C4-2B (cell line): ENCODE data around the gene CIC.

ENCODE experiments used
- ZFX ChIP-seq: fragments of 450-650 bp; IDR thresholded peaks from 2 replicates; pipeline ENCODE4 v1.6.1; 2017
- TF ChIP-seq, protein P1 (sequence below): fragments of 450-650 bp; conservative IDR thresholded peaks from 2 replicates; pipeline ENCODE4 v1.5.1; 2017; ENCODE audit warnings: mild to moderate bottlenecking

DNA sequence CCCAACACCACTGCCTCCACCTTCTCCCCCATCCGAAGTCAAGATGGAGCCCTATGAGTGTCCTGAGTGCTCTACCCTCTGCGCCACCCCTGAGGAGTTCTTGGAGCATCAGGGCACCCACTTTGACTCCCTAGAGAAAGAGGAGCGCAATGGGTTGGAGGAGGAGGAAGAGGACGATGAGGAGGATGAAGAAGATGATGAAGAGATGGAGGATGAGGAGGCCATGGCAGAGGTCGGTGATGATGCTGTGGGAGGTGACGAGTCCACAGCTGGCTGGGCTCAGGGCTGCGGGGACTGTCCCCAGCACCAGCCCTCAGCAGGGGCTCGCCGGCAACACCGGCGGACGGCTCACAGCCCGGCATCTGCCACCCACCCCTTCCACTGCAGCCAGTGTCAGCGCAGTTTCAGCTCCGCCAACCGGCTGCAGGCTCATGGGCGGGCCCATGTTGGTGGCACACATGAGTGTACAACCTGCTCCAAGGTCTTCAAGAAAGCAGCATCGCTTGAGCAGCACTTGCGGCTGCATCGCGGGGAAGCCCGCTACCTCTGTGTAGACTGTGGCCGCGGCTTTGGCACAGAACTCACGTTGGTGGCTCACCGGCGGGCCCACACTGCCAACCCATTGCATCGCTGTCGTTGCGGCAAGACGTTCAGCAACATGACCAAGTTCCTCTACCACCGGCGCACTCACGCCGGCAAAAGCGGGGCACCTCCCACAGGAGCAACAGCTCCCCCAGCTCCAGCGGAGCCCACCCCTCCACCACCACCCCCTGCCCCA is 43.9 kb upstream of the CIC start:
- TF ChIP-seq, protein P1, sequence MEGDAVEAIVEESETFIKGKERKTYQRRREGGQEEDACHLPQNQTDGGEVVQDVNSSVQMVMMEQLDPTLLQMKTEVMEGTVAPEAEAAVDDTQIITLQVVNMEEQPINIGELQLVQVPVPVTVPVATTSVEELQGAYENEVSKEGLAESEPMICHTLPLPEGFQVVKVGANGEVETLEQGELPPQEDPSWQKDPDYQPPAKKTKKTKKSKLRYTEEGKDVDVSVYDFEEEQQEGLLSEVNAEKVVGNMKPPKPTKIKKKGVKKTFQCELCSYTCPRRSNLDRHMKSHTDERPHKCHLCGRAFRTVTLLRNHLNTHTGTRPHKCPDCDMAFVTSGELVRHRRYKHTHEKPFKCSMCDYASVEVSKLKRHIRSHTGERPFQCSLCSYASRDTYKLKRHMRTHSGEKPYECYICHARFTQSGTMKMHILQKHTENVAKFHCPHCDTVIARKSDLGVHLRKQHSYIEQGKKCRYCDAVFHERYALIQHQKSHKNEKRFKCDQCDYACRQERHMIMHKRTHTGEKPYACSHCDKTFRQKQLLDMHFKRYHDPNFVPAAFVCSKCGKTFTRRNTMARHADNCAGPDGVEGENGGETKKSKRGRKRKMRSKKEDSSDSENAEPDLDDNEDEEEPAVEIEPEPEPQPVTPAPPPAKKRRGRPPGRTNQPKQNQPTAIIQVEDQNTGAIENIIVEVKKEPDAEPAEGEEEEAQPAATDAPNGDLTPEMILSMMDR = no peak
- no peak for TF ChIP-seq ZFX
